GM06990 (cell line): ENCODE data around the gene CNTNAP2.

Experiments used
- DNase-seq: peaks from one replicate; pipeline ENCODE4 v3.0.0-alpha.2; 2011; ENCODE audit not compliant: insufficient read length; ENCODE audit errors: extremely low read depth
- H3K27me3 ChIP-seq: replicated peaks from 2 replicates; pipeline ENCODE4 v1.6.0; 2011; ENCODE audit warnings: low read length; ENCODE audit not compliant: control insufficient read depth, insufficient read depth
- H3K36me3 ChIP-seq: 2 replicates; pipeline ENCODE4 v1.5.1; 2011; ENCODE audit warnings: low read length; ENCODE audit not compliant: control insufficient read depth, insufficient read depth
- H3K4me3 ChIP-seq: replicated peaks from 2 replicates; pipeline ENCODE4 v1.5.1; 2011; ENCODE audit warnings: low read depth, mild to moderate bottlenecking, control low read depth, low read length
- CTCF ChIP-seq: IDR thresholded peaks from 2 replicates; pipeline ENCODE4 v1.5.1; 2011; ENCODE audit warnings: low read length, control low read depth, mild to moderate bottlenecking, inconsistent platforms; ENCODE audit not compliant: insufficient read depth, poor library complexity, severe bottlenecking

CNTNAP2 gene

GRCh38 chr7:148230883-148231282 lies 2114.3 kb downstream of the CNTNAP2 start:
- no peak for TF ChIP-seq CTCF
- no peak for DNase-seq
- Histone ChIP-seq H3K4me3 (no peak overlapping the region), H3K36me3 (no peaks in the 10 kb centered on the region), H3K27me3 (no peaks in the 10 kb centered on the region)

- Histone ChIP-seq H3K4me3 (no peak overlapping the region), H3K36me3 (no peaks in the 10 kb centered on the region), H3K27me3 (no peaks in the 10 kb centered on the region)
- DNase-seq: no peak
- TF ChIP-seq CTCF: no peak
Measured at GRCh38 chr7:148232784-148233183, 2116.2 kb downstream of the CNTNAP2 start.

GRCh38 chr7:148234715-148235114 lies 2118.1 kb downstream of the CNTNAP2 start:
- H3K27me3 ChIP-seq: no peaks in the 10 kb centered on the region
- no peak for DNase-seq
- H3K4me3 ChIP-seq: no peak overlapping the region
- H3K36me3 ChIP-seq: no peaks in the 10 kb centered on the region
- TF ChIP-seq CTCF: no peak

- Histone ChIP-seq H3K27me3 (no peaks in the 10 kb centered on the region; the same call in 1 of the 2 replicates), H3K4me3 (no peak overlapping the region), H3K36me3 (no peaks in the 10 kb centered on the region)
- TF ChIP-seq CTCF: no peak
- DNase-seq: no peak
Measured at GRCh38 chr7:148238761-148239325, 2122.2 kb downstream of the CNTNAP2 start.

GRCh38 chr7:148241700-148242293 lies 2125.2 kb downstream of the CNTNAP2 start:
- no peaks in the 10 kb centered on the region for H3K36me3 ChIP-seq
- no peak overlapping the region for H3K4me3 ChIP-seq
- no peak for DNase-seq
- TF ChIP-seq CTCF: no peak
- no peaks in the 10 kb centered on the region; the same call in 1 of the 2 replicates for H3K27me3 ChIP-seq
